IMR-90 (cell line): ENCODE results near the gene KRT71. TPM values are rescaled to one million over a fixed set of nuclear protein-coding genes. Genes with fewer than 3 reads are reported as not detected.

Experiments used
- ATAC-seq: fragments of 200-7000 bp; cut with Tn5 transposase; 2 replicates; pipeline ENCODE4 v1.9.1; 2020; ENCODE audit warnings: low read depth, mild to moderate bottlenecking, moderate library complexity
- BruUV-seq: library from RNA; stranded (reverse); fragments of 400-500 nt; replicated peaks from 2 replicates; lab custom pipeline; 2021; lab: Mats Ljungman, UMichigan
- CTCF ChIA-PET: fragments of 300-600 bp; formaldehyde crosslinking; extraction: SDS; loops from one replicate; lab custom pipeline; 2021; ENCODE audit warnings: antibody characterized with exemption; lab: Yijun Ruan, JAX
- POLR2A ChIA-PET: fragments of 300-600 bp; sonication (Branson Sonifier 250); formaldehyde crosslinking; loops from one replicate; lab custom pipeline; 2022; ENCODE audit warnings: antibody characterized with exemption; ENCODE audit not compliant: unreplicated experiment; lab: Charles Lee
- DNase-seq: peaks from one replicate; pipeline ENCODE4 v3.0.0; 2013
- H2AFZ ChIP-seq: replicated peaks from 2 replicates; pipeline ENCODE3; 2013; ENCODE audit warnings: low read length, mild to moderate bottlenecking; ENCODE audit not compliant: poor library complexity
- H2AK5ac ChIP-seq: 2 replicates; pipeline ENCODE4 v1.6.1; 2013; ENCODE audit warnings: low read depth, low read length, inconsistent platforms
- H2AK9ac ChIP-seq: replicated peaks from 2 replicates; pipeline ENCODE3; 2013; ENCODE audit warnings: mild to moderate bottlenecking, low read depth, low read length, moderate library complexity; ENCODE audit not compliant: poor library complexity
- H2BK120ac ChIP-seq: 2 replicates; pipeline ENCODE4 v1.6.1; 2013; ENCODE audit warnings: low read depth, low read length, inconsistent platforms
- H2BK15ac ChIP-seq: 3 replicates; pipeline ENCODE4 v1.6.1; 2013; ENCODE audit warnings: low read depth, low read length, inconsistent platforms
- H2BK20ac ChIP-seq: 2 replicates; pipeline ENCODE4 v1.6.1; 2013; ENCODE audit warnings: low read depth, mild to moderate bottlenecking, inconsistent platforms, low read length, moderate library complexity
- H2BK5ac ChIP-seq: 2 replicates; pipeline ENCODE4 v1.6.1; 2013; ENCODE audit warnings: mild to moderate bottlenecking, low read depth, low read length, inconsistent platforms; ENCODE audit not compliant: poor library complexity, severe bottlenecking
- H3K14ac ChIP-seq: replicated peaks from 2 replicates; pipeline ENCODE4 v1.6.1; 2013; ENCODE audit warnings: low read depth, low read length, inconsistent platforms
- H3K18ac ChIP-seq: 2 replicates; pipeline ENCODE4 v1.6.1; 2013; ENCODE audit warnings: low read depth, low read length, control low read depth
- H3K23ac ChIP-seq: 2 replicates; pipeline ENCODE4 v1.6.1; 2013; ENCODE audit warnings: low read depth, low read length, inconsistent platforms
- H3K27ac ChIP-seq: 2 replicates; pipeline ENCODE4 v1.5.1; 2013; ENCODE audit warnings: mild to moderate bottlenecking, control low read depth, low read length; ENCODE audit not compliant: insufficient read depth
- H3K27me3 ChIP-seq: 2 replicates; pipeline ENCODE4 v1.6.1; 2013; ENCODE audit warnings: low read length; ENCODE audit not compliant: control insufficient read depth, insufficient read depth
- H3K36me3 ChIP-seq: 2 replicates; pipeline ENCODE4 v1.6.1; 2013; ENCODE audit warnings: low read length, mixed read lengths; ENCODE audit not compliant: control insufficient read depth, insufficient read depth
- H3K4ac ChIP-seq: 2 replicates; pipeline ENCODE4 v1.6.1; 2013; ENCODE audit warnings: low read depth, low read length, inconsistent platforms
- H3K4me1 ChIP-seq: 2 replicates; pipeline ENCODE4 v1.6.1; 2013; ENCODE audit warnings: low read length, mixed read lengths; ENCODE audit not compliant: control insufficient read depth, insufficient read depth
- H3K4me2 ChIP-seq: 2 replicates; pipeline ENCODE4 v1.6.1; 2013; ENCODE audit warnings: low read depth, mild to moderate bottlenecking, control low read depth, low read length, moderate library complexity
- H3K4me3 ChIP-seq: 2 replicates; pipeline ENCODE4 v1.5.1; 2013; ENCODE audit warnings: low read depth, mild to moderate bottlenecking, control low read depth, low read length, moderate library complexity; ENCODE audit not compliant: insufficient read depth
- H3K56ac ChIP-seq: 2 replicates; pipeline ENCODE4 v1.6.1; 2013; ENCODE audit warnings: low read length, inconsistent platforms; ENCODE audit not compliant: insufficient read depth; ENCODE audit errors: extremely low read depth
- H3K79me1 ChIP-seq, 2 experiments: 2 replicates each; pipeline ENCODE4 v1.6.1; 2013; ENCODE audit warnings: low read length in 2 of 2, inconsistent platforms in 1 of 2, low read depth in 1 of 2
- H3K9ac ChIP-seq: 2 replicates; pipeline ENCODE4 v1.6.1; 2013; ENCODE audit warnings: low read depth, low read length, control low read depth
- H3K9me1 ChIP-seq: 2 replicates; pipeline ENCODE4 v1.6.1; 2013; ENCODE audit warnings: low read length, inconsistent platforms; ENCODE audit not compliant: insufficient read depth
- H3K9me3 ChIP-seq: 2 replicates; pipeline ENCODE4 v1.6.1; 2013; ENCODE audit warnings: low read length; ENCODE audit not compliant: control insufficient read depth, insufficient read depth
- H4K20me1 ChIP-seq: 2 replicates; pipeline ENCODE4 v1.6.1; 2013; ENCODE audit warnings: low read length, inconsistent platforms; ENCODE audit not compliant: insufficient read depth
- H4K5ac ChIP-seq: 2 replicates; pipeline ENCODE4 v1.6.1; 2013; ENCODE audit warnings: mild to moderate bottlenecking, low read depth, low read length, control low read depth
- H4K8ac ChIP-seq, 2 experiments: 2 replicates each; pipeline ENCODE4 v1.6.1; 2013; ENCODE audit warnings: low read depth in 2 of 2, low read length in 2 of 2, control low read depth in 1 of 2, inconsistent platforms in 1 of 2
- H4K91ac ChIP-seq: 2 replicates; pipeline ENCODE4 v1.6.1; 2013; ENCODE audit warnings: low read depth, low read length, inconsistent platforms; ENCODE audit not compliant: insufficient read depth
- BHLHE40 ChIP-seq: fragments of 150-350 bp; IDR thresholded peaks from 2 replicates; pipeline ENCODE4 v1.6.1; 2016; ENCODE audit warnings: mild to moderate bottlenecking, low read depth, low read length
- CEBPB ChIP-seq: IDR thresholded peaks from 2 replicates; pipeline ENCODE4 v1.6.1; 2012; ENCODE audit warnings: low read depth, low read length, improper control_type of control experiment
- CHD1 ChIP-seq: IDR thresholded peaks from 2 replicates; pipeline ENCODE4 v1.6.1; 2012; ENCODE audit warnings: low read depth, low read length, improper control_type of control experiment
- FOS ChIP-seq: fragments of 150-350 bp; IDR thresholded peaks from 2 replicates; pipeline ENCODE4 v1.6.1; 2016; ENCODE audit warnings: low read depth, low read length
- MAFK ChIP-seq: IDR thresholded peaks from 2 replicates; pipeline ENCODE4 v1.6.1; 2012; ENCODE audit warnings: low read depth, low read length, improper control_type of control experiment
- MAZ ChIP-seq: IDR thresholded peaks from 2 replicates; pipeline ENCODE4 v1.6.1; 2012; ENCODE audit warnings: low read depth, mild to moderate bottlenecking, low read length, improper control_type of control experiment, moderate library complexity, borderline replicate concordance
- RFX5 ChIP-seq: IDR thresholded peaks from 2 replicates; pipeline ENCODE4 v1.8.0; 2012; ENCODE audit warnings: low read depth, mild to moderate bottlenecking, low read length, moderate library complexity
- SMC3 ChIP-seq: fragments of 150-350 bp; IDR thresholded peaks from 2 replicates; pipeline ENCODE4 v1.6.1; 2016; ENCODE audit warnings: low read depth, mild to moderate bottlenecking, antibody characterized with exemption, low read length, moderate library complexity
- WGBS, 2 experiments: methylation state at CpG; one replicate each; pipeline versions ENCODE4 v1.1.5 to v1.1.7; 2013; ENCODE audit warnings: missing lambda C conversion rate in 2 of 2; ENCODE audit not compliant: insufficient read length in 1 of 2; ENCODE audit errors: extremely low coverage in 2 of 2; 5-methylcytosine and 5-hydroxymethylcytosine counted together
- dilution Hi-C: fragments of 300-500 bp; cut with HindIII; formaldehyde crosslinking; loops from one replicate; pipeline ENCODE4 v1.14.3; 2018; ENCODE audit warnings: low sequenced_read_pairs; ENCODE audit not compliant: unreplicated experiment
- in situ Hi-C: fragments of 300-500 bp; cut with MboI; formaldehyde crosslinking; loops from 3 replicates; pipeline ENCODE4 v1.14.3; 2019; ENCODE audit warnings: low sequenced_read_pairs, inconsistent platforms, mixed read lengths
- intact Hi-C: fragments of 100-400 bp; cut with micrococcal nuclease; formaldehyde crosslinking; loops from 2 replicates; pipeline ENCODE4 v1.10.0; 2022
- polyA plus RNA-seq, 3 experiments: library from polyadenylated mRNA; depleted of rRNA; stranded (reverse); fragments of >200 nt; gene quantifications; 2 replicates each; pipeline ENCODE4 v1.2.3, GENCODE V29; 2012; ENCODE audit warnings: low replicate concordance in 1 of 3
- total RNA-seq: library from RNA; depleted of rRNA; stranded (reverse); fragments of >200 nt; gene quantifications from 2 replicates; pipeline ENCODE4 v1.2.3, GENCODE V29; 2012
- TF ChIP-seq, protein P1 (sequence below): fragments of 150-350 bp; IDR thresholded peaks from 2 replicates; pipeline ENCODE4 v1.6.1; 2016; ENCODE audit warnings: low read depth, mild to moderate bottlenecking, low read length, moderate library complexity, borderline replicate concordance

KRT71 gene
- total and polyA plus RNA-seq, 2 of the 4 experiments (the other 2 are of a cell fraction), result not detected

DNA sequence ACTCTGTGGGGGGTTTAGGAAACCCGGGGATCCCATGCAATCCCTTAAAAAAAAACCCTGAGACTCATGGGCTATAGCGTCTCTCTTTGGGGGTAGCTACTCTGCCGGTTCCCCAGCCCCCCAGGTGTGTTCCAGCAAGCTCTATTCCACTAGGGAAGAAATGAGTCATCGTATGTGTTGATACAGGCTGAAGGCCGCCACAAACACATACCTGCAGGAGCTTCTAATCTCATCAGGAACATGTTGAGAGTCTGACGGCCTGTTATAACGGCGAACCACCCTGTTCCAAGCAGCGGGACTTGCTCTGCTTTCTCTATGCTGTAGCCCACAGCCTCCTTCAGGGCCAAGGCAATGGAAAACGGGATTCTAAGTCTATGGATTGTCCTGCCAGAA is 31.8 kb downstream of the KRT71 start:
- TF ChIP-seq BHLHE40 (no peak), FOS (no peak), MAZ (no peak), SMC3 (no peak), MAFK (no peak), CEBPB (no peak), CHD1 (no peak), RFX5 (no peak)
- TF ChIP-seq, protein P1, sequence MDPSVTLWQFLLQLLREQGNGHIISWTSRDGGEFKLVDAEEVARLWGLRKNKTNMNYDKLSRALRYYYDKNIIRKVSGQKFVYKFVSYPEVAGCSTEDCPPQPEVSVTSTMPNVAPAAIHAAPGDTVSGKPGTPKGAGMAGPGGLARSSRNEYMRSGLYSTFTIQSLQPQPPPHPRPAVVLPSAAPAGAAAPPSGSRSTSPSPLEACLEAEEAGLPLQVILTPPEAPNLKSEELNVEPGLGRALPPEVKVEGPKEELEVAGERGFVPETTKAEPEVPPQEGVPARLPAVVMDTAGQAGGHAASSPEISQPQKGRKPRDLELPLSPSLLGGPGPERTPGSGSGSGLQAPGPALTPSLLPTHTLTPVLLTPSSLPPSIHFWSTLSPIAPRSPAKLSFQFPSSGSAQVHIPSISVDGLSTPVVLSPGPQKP, result no peak
- ATAC-seq (no peak), DNase-seq (no peak)
- H3K4me3 ChIP-seq, result no peak overlapping the region
- H2AK5ac ChIP-seq, result no peak overlapping the region
- no peak overlapping the region for H2BK120ac ChIP-seq
- H3K27ac ChIP-seq, result no peak overlapping the region
- H3K4me2 ChIP-seq, result no peak overlapping the region
- no peak overlapping the region for H3K9ac ChIP-seq
- H3K56ac ChIP-seq, result no peak overlapping the region
- H4K8ac ChIP-seq, result no peak overlapping the region
- no peak overlapping the region for H2AK9ac ChIP-seq
- no peaks in the 10 kb centered on the region for H3K79me1 ChIP-seq
- H3K4me1 ChIP-seq, result no peaks in the 10 kb centered on the region
- in situ Hi-C loops, result no loop called here
- peaks cover 39% of the 10 kb centered on the region for H3K27me3 ChIP-seq
- H2AFZ ChIP-seq, result no peak overlapping the region
- H4K20me1 ChIP-seq, result no peaks in the 10 kb centered on the region; the same call in 1 of the 2 replicates
- no peak overlapping the region for H2BK20ac ChIP-seq
- H3K18ac ChIP-seq, result no peak overlapping the region
- ChIA-PET CTCF (no interaction called here), POLR2A (no interaction called here)
- no peak overlapping the region for H3K14ac ChIP-seq
- no peaks in the 10 kb centered on the region for H3K9me1 ChIP-seq
- intact Hi-C loops, result no loop called here
- no peak overlapping the region for H3K23ac ChIP-seq
- no peak overlapping the region for H2BK15ac ChIP-seq
- no peak overlapping the region for H4K5ac ChIP-seq
- no peak overlapping the region for H2BK5ac ChIP-seq
- no peaks in the 10 kb centered on the region for H3K36me3 ChIP-seq
- no TSS peak for BruUV-seq
- no peaks in the 10 kb centered on the region for H3K9me3 ChIP-seq
- no peak overlapping the region for H4K91ac ChIP-seq
- no peak overlapping the region for H3K4ac ChIP-seq
- dilution Hi-C loops, result no loop called here
- WGBS, 2 experiments, result no CpG with 5 or more reads among the region's 10 CpGs
